GM10847 (cell line): ENCODE results near the gene ACVRL1.

Experiments
- POLR2A ChIP-seq: IDR thresholded peaks from 2 replicates; pipeline ENCODE4 v1.6.1; 2011; ENCODE audit not compliant: insufficient read length; ENCODE audit errors: extremely low read depth

ACVRL1 gene

GRCh38 chr12:51932218-51933076 is 25.1 kb downstream of the ACVRL1 start:
- no peak for TF ChIP-seq POLR2A

GRCh38 chr12:51934080-51934479 is 26.8 kb downstream of the ACVRL1 start:
- TF ChIP-seq POLR2A: no peak

- no peak for TF ChIP-seq POLR2A
Measured at GRCh38 chr12:51937926-51938325, 30.6 kb downstream of the ACVRL1 start.

GRCh38 chr12:51938726-51939125 is 31.4 kb downstream of the ACVRL1 start:
- TF ChIP-seq POLR2A: no peak

GRCh38 chr12:51941011-51941581 is 33.8 kb downstream of the ACVRL1 start:
- no peak for TF ChIP-seq POLR2A

GRCh38 chr12:51941604-51942003 is 34.3 kb downstream of the ACVRL1 start:
- no peak for TF ChIP-seq POLR2A

GRCh38 chr12:51942056-51942455 is 34.8 kb downstream of the ACVRL1 start:
- TF ChIP-seq POLR2A: no peak

- TF ChIP-seq POLR2A: no peak
Measured at GRCh38 chr12:51942501-51943000, 35.2 kb downstream of the ACVRL1 start.

- TF ChIP-seq POLR2A: no peak
Measured at GRCh38 chr12:51943346-51943745, 36.0 kb downstream of the ACVRL1 start.

GRCh38 chr12:51944608-51945233 is 37.4 kb downstream of the ACVRL1 start:
- TF ChIP-seq POLR2A: no peak

GRCh38 chr12:51947246-51947996 is 40.1 kb downstream of the ACVRL1 start:
- no peak for TF ChIP-seq POLR2A

GRCh38 chr12:51948066-51948465 is 40.8 kb downstream of the ACVRL1 start:
- TF ChIP-seq POLR2A: no peak

- no peak for TF ChIP-seq POLR2A
Measured at GRCh38 chr12:51949342-51950030, 42.2 kb downstream of the ACVRL1 start.

GRCh38 chr12:51950682-51951198 is 43.4 kb downstream of the ACVRL1 start:
- TF ChIP-seq POLR2A: no peak
